Measurements from ENCODE around the gene CFAP97D1.

The CFAP97D1 gene

DNA sequence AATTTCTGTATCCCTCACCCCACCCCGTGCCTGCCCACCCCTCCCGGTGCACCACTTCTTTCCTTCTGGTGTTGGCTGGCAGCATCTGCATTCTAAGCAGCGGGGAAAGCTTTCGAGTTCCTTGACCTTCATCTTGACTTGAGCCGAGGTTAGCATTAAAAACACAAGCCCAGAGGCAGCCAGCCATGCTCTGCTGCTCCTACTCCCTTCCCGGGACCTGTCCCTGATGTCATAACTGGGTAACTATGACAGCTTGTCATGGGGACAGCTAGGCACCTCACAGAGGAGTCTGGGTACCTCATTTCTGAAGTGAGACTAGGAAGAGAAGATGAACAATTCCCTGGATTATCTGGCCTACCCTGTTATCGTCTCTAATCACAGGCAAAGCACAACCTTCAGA is at the start of gene CFAP97D1:
TSS of gene CFAP97D1 (plus strand) at position 301 of the 400 bp plus-strand sequence. CDS start at position 329, 28 bp downstream.
- DNase-seq (ENCODE audit: insufficient read length, low spot score), result no peak
- FAIRE-seq, result no peak
- no peak for TF ChIP-seq POLR2A (IDR thresholded peaks at IDR 0.05; ENCODE audit: low read depth, low read length)

DNA sequence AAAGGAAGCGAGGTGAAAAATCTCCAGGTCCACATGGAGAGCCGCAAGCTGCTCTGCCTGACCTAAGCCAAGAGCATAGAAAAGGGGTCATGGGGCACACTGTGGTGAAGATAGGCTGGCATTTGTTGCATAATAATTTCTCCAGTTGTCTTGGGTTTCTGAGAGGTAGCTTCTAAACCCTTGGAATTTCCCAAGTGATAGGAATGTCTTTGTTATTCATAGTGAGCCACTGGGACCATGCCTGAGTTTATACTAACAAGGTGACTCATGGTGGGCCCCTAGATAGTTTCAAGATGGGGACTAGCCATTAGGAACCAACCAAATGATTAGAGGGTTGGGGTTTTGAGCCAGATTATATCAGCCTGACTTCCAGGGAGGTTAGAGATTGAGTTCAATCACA is 47.3 kb upstream of the CFAP97D1 start:
- DNase-seq (ENCODE audit: insufficient read length, low spot score), result no peak
- TF ChIP-seq POLR2A (IDR thresholded peaks at IDR 0.05; ENCODE audit: low read depth, low read length), result no peak
- FAIRE-seq, result no peak

DNA sequence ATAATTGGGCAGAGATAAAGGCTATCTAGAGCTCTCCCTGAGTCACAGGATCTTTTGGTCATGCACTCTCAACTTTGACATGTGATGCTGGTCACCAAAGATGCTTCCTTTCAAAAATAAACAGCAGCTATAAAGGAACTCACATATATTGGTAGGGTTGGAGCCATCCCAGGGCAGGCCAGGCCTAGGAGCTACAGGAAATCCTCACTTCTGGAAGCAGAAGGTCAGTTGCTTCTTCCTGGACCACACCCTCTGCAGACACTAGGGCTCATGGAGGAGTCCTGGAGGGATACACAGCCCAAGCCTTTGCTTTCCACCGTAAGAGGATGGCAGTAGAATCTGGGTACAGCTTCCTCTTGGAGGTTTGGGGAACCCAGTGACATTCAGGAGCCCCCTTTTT is 46.3 kb upstream of the CFAP97D1 start:
- DNase-seq (ENCODE audit: insufficient read length, low spot score) (no peak), FAIRE-seq (no peak)
- TF ChIP-seq POLR2A (IDR thresholded peaks at IDR 0.05; ENCODE audit: low read depth, low read length), result no peak

DNA sequence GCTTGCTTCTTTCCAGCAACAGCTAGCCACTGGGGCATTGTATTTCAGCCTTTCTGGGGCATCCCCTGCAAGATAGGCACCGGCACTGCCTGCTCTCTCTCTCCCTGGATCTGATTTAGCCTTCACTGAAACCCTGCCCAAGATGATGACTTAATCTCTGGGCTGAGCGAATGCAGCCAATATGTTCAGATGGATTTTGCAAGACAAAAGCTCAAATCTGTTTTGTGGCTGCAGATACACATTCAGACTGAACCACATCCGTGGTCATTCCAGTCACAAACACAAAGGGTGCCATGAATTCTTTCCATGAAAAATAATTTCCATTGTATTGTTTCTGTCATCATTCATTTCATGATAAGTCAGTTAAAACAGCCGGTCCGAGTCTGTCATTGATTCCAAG is 45.9 kb upstream of the CFAP97D1 start:
- no peak for TF ChIP-seq POLR2A (IDR thresholded peaks at IDR 0.05; ENCODE audit: low read depth, low read length)
- FAIRE-seq (no peak), DNase-seq (ENCODE audit: insufficient read length, low spot score) (no peak)

DNA sequence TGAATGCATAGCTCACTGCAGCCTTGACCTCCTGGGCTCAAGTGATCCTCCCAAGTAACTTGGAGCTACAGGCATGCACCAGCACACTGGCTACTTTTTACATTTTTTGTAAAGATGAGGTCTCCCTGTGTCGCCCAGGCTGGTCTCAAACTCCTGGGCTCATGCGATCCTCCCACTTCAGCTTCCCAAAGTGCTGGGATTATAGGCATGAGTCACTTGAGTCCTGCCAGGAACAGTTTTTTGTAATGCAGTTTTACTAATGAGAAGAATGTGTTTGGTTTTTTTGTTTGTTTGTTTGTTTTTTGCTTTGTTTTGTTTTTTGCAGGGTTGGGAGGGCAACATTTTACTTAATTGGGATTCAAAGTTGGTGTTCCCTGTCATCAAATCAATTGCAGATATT is 43.8 kb upstream of the CFAP97D1 start:
- DNase-seq (ENCODE audit: insufficient read length, low spot score), result no peak
- FAIRE-seq, result no peak
- TF ChIP-seq POLR2A (IDR thresholded peaks at IDR 0.05; ENCODE audit: low read depth, low read length), result no peak

DNA sequence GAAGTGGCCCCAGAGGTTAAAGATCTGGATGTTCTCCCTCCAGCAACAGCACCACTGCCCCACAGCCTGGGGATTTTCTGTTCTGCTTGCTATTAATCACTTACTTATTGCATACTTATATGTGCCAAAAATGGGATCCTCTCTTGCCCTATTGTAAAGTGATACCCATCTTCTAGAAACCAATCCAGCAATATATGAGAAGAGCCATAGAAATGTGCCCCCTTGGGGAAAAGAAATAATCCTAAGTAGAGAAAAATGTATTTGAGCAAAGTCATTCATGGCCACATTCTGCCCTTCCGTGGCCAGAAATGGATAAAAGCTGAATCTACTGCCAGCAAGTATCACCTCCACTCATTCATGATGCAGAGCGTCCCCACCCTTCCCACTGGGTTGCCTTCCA is 42.5 kb upstream of the CFAP97D1 start:
- DNase-seq (ENCODE audit: insufficient read length, low spot score), result no peak
- no peak for TF ChIP-seq POLR2A (IDR thresholded peaks at IDR 0.05; ENCODE audit: low read depth, low read length)
- no peak for FAIRE-seq

DNA sequence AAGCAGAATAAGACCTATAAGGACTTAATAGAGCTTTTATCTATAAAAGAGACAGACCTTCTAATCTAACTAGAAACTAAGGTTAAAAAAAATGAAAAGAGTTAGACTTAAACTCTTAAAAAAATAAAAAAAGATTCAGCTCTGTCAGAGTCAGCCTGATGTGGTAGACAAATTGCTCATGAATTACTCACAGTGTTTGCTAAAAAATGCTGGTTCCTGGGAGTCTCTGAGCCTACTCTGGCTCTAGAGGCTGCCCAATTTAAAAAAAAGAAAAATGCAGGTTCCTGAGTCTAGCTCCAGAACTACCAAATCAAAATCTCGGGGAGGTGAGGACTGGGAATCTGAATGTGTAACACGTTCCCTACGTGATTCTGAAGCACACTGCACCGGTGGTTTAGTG is 39.7 kb upstream of the CFAP97D1 start:
- DNase-seq (ENCODE audit: insufficient read length, low spot score) (no peak), FAIRE-seq (no peak)
- TF ChIP-seq POLR2A (IDR thresholded peaks at IDR 0.05; ENCODE audit: low read depth, low read length), result no peak

DNA sequence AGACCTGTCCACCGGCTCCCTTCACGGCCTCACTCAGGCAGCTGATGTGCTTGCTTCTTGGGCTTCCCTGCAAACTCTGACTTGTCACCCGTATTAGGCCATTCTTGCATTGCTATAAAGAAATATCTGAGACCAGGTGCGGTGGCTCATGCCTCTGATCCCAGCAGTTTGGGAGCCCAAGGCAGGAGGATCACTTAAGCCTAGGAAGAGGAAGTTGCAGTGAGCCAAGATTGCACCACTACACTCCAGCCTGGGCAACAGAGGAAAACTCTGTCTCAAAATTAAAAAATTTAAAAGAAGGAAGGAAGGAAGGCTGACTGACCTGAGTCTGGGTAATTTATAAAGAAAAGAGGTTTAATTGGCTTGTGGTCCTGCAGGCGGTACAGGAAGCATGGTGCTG is 38.6 kb upstream of the CFAP97D1 start:
- no peak for DNase-seq (ENCODE audit: insufficient read length, low spot score)
- TF ChIP-seq POLR2A (IDR thresholded peaks at IDR 0.05; ENCODE audit: low read depth, low read length), result no peak
- no peak for FAIRE-seq

DNA sequence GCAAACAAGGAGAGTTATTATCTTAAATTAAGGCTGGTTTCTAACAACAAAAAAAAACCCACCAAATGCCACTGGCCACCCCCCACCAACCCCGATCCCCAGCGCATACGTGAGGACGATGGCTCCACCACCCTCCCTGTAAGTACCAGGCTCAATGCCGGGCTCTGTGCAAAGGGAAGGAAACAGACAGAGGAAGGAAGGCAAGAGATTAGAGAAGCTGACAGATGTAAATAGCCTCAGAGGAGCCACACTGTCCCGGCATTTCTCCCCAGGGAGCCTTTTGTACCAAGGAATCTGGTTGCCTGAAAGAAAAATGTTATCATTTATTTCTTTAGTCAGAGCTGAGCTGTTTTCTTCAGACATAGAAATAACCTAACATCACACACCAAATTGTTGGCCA is 34.7 kb upstream of the CFAP97D1 start:
- DNase-seq (ENCODE audit: insufficient read length, low spot score), result no peak
- FAIRE-seq, result no peak
- TF ChIP-seq POLR2A (IDR thresholded peaks at IDR 0.05; ENCODE audit: low read depth, low read length), result no peak

DNA sequence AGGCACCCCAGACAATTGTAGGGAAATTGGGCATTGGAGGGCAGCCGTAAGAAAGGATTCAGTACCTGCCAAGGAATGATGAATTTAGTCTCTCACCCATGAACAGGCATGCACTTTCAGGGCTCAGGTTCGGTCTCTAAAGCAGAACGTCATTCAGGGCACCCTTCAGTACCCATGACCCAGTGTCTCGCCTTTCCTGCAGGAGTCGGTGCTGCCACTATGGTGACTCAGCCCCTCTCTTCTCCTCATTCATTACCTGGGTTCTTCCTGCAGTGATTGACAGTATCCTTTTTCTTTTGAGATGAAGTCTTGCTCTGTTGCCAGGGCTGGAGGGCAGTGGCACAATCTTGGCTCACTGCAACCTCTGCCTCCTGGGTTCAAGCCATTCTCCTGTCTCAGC is 30.1 kb upstream of the CFAP97D1 start:
- no peak for TF ChIP-seq POLR2A (IDR thresholded peaks at IDR 0.05; ENCODE audit: low read depth, low read length)
- no peak for DNase-seq (ENCODE audit: insufficient read length, low spot score)
- FAIRE-seq, result no peak

DNA sequence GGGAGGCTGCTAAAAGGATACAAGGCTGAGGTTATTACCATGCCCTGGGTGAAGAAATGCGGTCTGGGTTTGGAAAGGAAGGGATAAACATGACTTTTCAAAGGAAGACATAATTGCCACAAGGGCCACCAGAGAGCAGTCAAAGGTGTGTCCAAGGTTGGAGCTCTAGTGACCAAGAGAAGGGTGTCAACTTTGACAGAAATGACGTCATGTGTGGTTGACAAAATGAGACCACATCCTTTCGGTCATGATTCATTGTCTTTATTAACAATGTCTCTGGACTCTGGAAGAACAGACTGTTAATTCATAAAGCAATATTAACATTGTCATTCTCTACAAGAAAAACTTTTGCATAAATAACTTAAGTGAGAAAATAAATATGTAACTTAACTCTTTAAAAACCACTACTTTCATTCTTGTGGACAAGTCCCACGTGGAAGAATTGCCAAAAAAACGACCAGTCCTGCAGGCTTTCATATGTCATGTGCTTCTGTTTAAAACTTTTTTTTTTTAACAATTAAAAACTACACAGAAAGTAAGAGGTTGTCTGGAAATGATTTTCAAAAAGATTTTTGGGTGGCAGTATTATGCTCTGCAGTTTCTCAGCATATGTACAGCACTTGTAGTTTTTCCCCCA is 26.6 kb upstream of the CFAP97D1 start:
- FAIRE-seq (no peak), DNase-seq (ENCODE audit: insufficient read length, low spot score) (peak; percentile 71)
- no peak for TF ChIP-seq POLR2A (IDR thresholded peaks at IDR 0.05; ENCODE audit: low read depth, low read length)

DNA sequence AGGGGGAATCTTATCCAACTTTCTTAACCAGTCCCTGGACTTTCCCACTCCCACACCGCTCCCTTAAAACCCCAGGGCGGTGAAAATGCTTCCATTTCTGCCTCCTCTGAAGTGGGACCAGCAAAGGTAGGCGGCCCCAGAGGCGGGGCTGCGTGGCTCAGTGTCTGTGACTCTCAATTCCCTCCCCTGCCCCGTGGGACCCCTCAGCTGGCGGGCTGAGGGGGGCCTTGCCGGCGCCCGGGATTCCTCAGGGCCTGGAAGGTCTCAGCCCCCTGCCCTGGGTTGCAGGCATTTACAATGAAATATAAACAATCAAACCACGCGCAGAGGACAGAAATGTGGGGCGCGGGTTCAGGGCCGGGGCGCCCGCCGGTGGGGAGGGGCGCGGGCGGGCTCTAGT is 25.3 kb upstream of the CFAP97D1 start:
- no peak for FAIRE-seq
- DNase-seq (ENCODE audit: insufficient read length, low spot score), result no peak
- TF ChIP-seq POLR2A (IDR thresholded peaks at IDR 0.05; ENCODE audit: low read depth, low read length), result no peak

DNA sequence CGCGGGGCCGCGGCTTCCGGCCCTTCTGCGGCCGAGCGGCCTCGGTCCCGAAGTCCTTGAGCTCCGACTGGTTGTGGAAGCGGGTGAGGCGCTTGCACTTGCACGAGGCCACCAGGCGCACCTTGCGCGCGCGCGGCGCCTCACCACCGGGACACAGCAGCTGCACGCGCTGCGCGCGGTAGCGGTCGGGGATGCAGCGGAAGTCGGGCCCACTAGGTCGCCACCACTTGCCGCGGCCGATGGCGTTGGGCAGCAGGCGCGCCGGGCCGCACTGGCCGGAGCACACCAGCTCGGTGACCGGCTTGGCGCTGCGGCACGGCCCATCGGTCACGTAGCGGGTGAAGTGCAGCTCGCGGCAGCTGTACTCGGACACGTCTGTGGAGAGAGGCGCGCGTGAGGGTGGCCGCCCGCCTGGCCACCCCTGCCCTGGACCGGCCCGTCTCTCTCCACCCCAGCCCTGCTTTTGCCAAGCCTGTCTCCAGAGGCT is 24.8 kb upstream of the CFAP97D1 start:
- FAIRE-seq, result no peak
- no peak for TF ChIP-seq POLR2A (IDR thresholded peaks at IDR 0.05; ENCODE audit: low read depth, low read length)
- DNase-seq (ENCODE audit: insufficient read length, low spot score), result no peak

DNA sequence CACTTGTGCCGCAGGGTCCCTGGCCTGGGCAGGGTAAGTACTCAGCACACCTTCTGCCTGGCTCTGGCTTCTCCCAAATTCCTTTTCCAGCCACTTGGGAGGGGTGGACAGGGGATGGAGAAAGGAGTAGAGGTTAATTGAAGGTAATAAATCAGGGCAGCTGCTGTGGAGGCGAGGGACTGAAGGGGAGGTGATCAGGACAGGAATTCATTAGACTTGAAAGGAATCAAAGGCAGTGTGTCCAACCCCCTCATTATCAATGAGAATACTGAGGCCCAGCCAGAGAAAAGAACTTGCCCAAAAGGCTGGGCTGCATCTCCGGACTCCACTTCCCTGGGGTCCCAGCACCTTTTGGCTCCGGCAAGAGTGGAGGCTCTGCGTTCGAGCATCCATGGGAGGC is 24.0 kb upstream of the CFAP97D1 start:
- no peak for TF ChIP-seq POLR2A (IDR thresholded peaks at IDR 0.05; ENCODE audit: low read depth, low read length)
- no peak for DNase-seq (ENCODE audit: insufficient read length, low spot score)
- no peak for FAIRE-seq

DNA sequence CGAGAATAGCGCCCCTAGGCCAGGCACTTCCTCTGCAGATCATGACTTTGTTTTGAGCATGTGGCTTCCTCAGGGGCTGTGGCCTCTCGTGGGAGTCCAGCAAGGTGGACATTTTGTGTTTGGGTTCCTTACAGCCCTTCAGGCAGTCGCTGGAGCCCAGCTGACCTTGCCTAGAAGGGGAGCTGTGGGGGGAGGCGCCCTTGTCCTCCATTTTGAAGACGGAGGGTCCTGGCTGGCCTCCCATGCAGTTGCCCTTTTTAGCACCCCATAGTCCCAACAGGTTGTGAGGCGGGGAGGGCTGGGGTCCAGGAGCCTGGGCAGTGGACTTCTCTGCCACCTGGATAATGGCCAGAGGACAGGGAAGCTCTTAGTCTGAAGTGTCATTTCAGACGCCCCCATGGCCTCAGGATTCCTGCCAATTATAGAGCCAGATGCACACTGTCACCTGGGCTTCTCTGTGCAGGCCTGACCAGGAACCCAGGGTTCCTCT is 23.0 kb upstream of the CFAP97D1 start:
- TF ChIP-seq POLR2A (IDR thresholded peaks at IDR 0.05; ENCODE audit: low read depth, low read length), result no peak
- DNase-seq (ENCODE audit: insufficient read length, low spot score) (no peak), FAIRE-seq (no peak)

All from H54 (cell line).